B cell (primary cell): ENCODE measurements around the gene NANOS1.

Source experiments
- EZH2 ChIP-seq: IDR thresholded peaks from 2 replicates; pipeline ENCODE4 v1.6.1; 2012; ENCODE audit warnings: borderline replicate concordance, low read depth, mild to moderate bottlenecking, moderate library complexity, low read length; ENCODE audit not compliant: insufficient read depth, poor library complexity, severe bottlenecking
- TF ChIP-seq, protein P1 (sequence below): fragments of 200-600 bp; IDR thresholded peaks from one replicate; pipeline ENCODE4 v1.8.0; 2022; ENCODE audit warnings: antibody characterized with exemption, mild to moderate bottlenecking

DNA sequence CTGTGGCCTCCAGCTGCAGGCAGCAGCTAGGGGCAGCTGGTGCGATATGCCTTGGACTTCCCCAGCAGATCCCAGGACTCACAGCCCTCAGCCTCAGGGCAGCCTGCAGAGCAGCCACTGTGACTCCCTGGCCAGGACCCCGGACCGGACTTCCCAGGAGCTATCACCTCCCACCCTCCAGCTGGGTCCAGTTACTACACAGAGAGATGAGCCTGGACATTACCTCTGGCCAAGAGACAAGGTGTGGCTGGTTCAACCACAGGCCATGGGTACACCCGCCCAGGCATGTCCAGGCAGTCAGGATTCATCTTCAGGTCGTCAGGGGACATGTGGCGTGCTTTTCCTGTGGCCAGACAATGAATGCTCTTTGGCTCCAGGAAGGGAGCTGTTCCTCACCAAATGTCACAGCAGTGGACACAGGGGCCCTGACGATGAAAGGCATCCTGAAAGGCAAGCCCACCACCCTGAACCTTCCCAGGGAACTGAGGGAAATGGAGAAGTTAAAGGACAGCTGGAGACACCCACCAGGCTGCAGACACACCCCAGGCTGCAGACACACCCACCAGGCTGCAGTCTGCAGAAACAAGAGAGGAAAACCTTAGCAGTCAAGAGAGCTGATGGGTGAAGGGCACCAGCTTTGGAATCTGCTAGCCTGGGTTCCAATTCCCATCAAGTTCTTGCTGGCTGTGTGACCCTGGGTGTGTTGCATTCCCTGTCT is 25.8 kb upstream of the NANOS1 start:
- TF ChIP-seq, protein P1, sequence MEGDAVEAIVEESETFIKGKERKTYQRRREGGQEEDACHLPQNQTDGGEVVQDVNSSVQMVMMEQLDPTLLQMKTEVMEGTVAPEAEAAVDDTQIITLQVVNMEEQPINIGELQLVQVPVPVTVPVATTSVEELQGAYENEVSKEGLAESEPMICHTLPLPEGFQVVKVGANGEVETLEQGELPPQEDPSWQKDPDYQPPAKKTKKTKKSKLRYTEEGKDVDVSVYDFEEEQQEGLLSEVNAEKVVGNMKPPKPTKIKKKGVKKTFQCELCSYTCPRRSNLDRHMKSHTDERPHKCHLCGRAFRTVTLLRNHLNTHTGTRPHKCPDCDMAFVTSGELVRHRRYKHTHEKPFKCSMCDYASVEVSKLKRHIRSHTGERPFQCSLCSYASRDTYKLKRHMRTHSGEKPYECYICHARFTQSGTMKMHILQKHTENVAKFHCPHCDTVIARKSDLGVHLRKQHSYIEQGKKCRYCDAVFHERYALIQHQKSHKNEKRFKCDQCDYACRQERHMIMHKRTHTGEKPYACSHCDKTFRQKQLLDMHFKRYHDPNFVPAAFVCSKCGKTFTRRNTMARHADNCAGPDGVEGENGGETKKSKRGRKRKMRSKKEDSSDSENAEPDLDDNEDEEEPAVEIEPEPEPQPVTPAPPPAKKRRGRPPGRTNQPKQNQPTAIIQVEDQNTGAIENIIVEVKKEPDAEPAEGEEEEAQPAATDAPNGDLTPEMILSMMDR: no peak
- no peak for TF ChIP-seq EZH2
